HCT116 (cell line): ENCODE results near the gene ZNHIT1. TPM values are rescaled to one million over a fixed set of nuclear protein-coding genes. Genes with fewer than 3 reads are reported as not detected.
A peak's percentile ranks its signal among the peaks of the same experiment; 100 is the strongest.
"Not testable (repeated sequence)": the region's sequence is repeated elsewhere in the genome, so short reads cannot be mapped to it uniquely, and the experiment has no call there.

Source experiments
- ATAC-seq: fragments of 200-7000 bp; cut with Tn5 transposase; 2 replicates; pipeline ENCODE4 v1.9.1; 2020; ENCODE audit warnings: mild to moderate bottlenecking, moderate library complexity
- BruUV-seq: library from RNA; stranded (reverse); fragments of 400-500 nt; replicated peaks from 2 replicates; lab custom pipeline; 2021; lab: Mats Ljungman, UMichigan
- CTCF ChIA-PET: fragments of 300-600 bp; sonication (Branson Sonifier 250); formaldehyde crosslinking; loops from one replicate; lab custom pipeline; 2021; ENCODE audit warnings: antibody characterized with exemption; lab: Charles Lee
- POLR2A ChIA-PET: fragments of 300-600, 350-600 bp; sonication (Branson Sonifier 250); formaldehyde crosslinking; loops from one replicate; lab custom pipeline; 2021; ENCODE audit warnings: antibody characterized with exemption; lab: Charles Lee
- RAD21 ChIA-PET, 2 experiments: fragments of 300-600 bp; sonication (Branson Sonifier 250); formaldehyde crosslinking; loops; one replicate each; lab custom pipeline; 2023; ENCODE audit warnings: low total read pairs in 2 of 2; ENCODE audit not compliant: uncharacterized antibody in 2 of 2, unreplicated experiment in 2 of 2, low non-redundant PET in 1 of 2; lab: Charles Lee
- DNase-seq: peaks from one replicate; pipeline ENCODE4 v3.0.0-alpha.2; 2010; ENCODE audit warnings: low read depth, low spot score
- H2AFZ ChIP-seq: fragments of 200-600 bp; shearing (Covaris generic), sonication (generic); 2 replicates; pipeline ENCODE4 v1.6.1; 2017; ENCODE audit warnings: low read depth, mixed run types, mixed read lengths, antibody characterized with exemption, low read length; ENCODE audit not compliant: poor library complexity, severe bottlenecking
- H3K27ac ChIP-seq: 2 replicates; pipeline ENCODE4 v1.5.1; 2012; ENCODE audit warnings: low read depth, low read length
- H3K27me3 ChIP-seq: fragments of 200-600 bp; sonication (generic); 2 replicates; pipeline ENCODE4 v1.6.1; 2016; ENCODE audit warnings: mixed run types, low read length, mixed read lengths; ENCODE audit not compliant: insufficient read depth
- H3K36me3 ChIP-seq, 2 experiments: fragments of 200-500 bp in 1 of 2; fragments of 200-600 bp in 1 of 2; sonication (Bioruptor generic) in 1 of 2; sonication (generic) in 1 of 2; 2 replicates each; pipeline versions ENCODE4 v1.5.1 to v1.6.1; 2014 to 2016; ENCODE audit warnings: low read length in 2 of 2, inconsistent platforms in 1 of 2, mixed read lengths in 1 of 2, mixed run types in 1 of 2; ENCODE audit not compliant: insufficient read depth in 2 of 2, control insufficient read depth in 1 of 2
- H3K4me1 ChIP-seq, 2 experiments: fragments of 200-600 bp in 1 of 2; sonication (generic) in 1 of 2; 2 replicates each; pipeline versions ENCODE4 v1.5.1 to v1.6.1; 2012 to 2017; ENCODE audit warnings: low read length in 2 of 2, inconsistent platforms in 1 of 2, mild to moderate bottlenecking in 1 of 2, mixed read lengths in 1 of 2, mixed run types in 1 of 2, moderate library complexity in 1 of 2; ENCODE audit not compliant: insufficient read depth in 2 of 2, control insufficient read depth in 1 of 2
- H3K4me2 ChIP-seq: fragments of 200-600 bp; sonication (generic); 2 replicates; pipeline ENCODE4 v1.6.1; 2017; ENCODE audit warnings: mixed run types, low read length, mixed read lengths
- H3K4me3 ChIP-seq, 2 experiments: fragments of 200-600 bp in 1 of 2; sonication (generic) in 1 of 2; replicated peaks in 1 of 2; 2 replicates each; pipeline ENCODE4 v1.5.1; 2011 to 2016; ENCODE audit warnings: low read length in 2 of 2, control low read depth in 1 of 2, low read depth in 1 of 2, mild to moderate bottlenecking in 1 of 2, mixed read lengths in 1 of 2, mixed run types in 1 of 2
- H3K79me2 ChIP-seq: fragments of 200-600 bp; sonication (generic); 2 replicates; pipeline ENCODE4 v1.6.1; 2017; ENCODE audit warnings: mild to moderate bottlenecking, mixed run types, low read length, moderate library complexity, mixed read lengths; ENCODE audit not compliant: insufficient read depth
- H3K9ac ChIP-seq: fragments of 200-600 bp; sonication (generic); 2 replicates; pipeline ENCODE4 v1.6.1; 2016; ENCODE audit warnings: low read length, mixed read lengths
- H3K9me2 ChIP-seq: fragments of 200-600 bp; sonication (generic), shearing (Covaris generic); 2 replicates; pipeline ENCODE4 v1.6.1; 2017; ENCODE audit warnings: mixed run types, mild to moderate bottlenecking, moderate library complexity; ENCODE audit not compliant: insufficient read depth
- H3K9me3 ChIP-seq, 2 experiments: fragments of 200-500 bp in 1 of 2; fragments of 200-600 bp in 1 of 2; sonication (Bioruptor generic) in 1 of 2; sonication (generic) in 1 of 2; 2 replicates each; pipeline ENCODE4 v1.6.1; 2014 to 2017; ENCODE audit warnings: low read length in 2 of 2, mixed read lengths in 2 of 2, inconsistent platforms in 1 of 2, low read depth in 1 of 2, mild to moderate bottlenecking in 1 of 2, mixed run types in 1 of 2, moderate library complexity in 1 of 2; ENCODE audit not compliant: control insufficient read depth in 1 of 2, insufficient read depth in 1 of 2
- H4K20me1 ChIP-seq: fragments of 200-600 bp; sonication (generic), shearing (Covaris generic); 2 replicates; pipeline ENCODE4 v1.6.1; 2017; ENCODE audit warnings: mixed run types, mild to moderate bottlenecking, moderate library complexity; ENCODE audit not compliant: insufficient read depth
- CEBPB ChIP-seq: IDR thresholded peaks from 2 replicates; pipeline ENCODE4 v1.6.1; 2012; ENCODE audit warnings: low read depth
- ELF1 ChIP-seq: IDR thresholded peaks from 2 replicates; pipeline ENCODE4 v1.6.1; 2012; ENCODE audit warnings: low read depth, borderline replicate concordance
- EZH2phosphoT487 ChIP-seq: fragments of 200-600 bp; IDR thresholded peaks from 2 replicates; pipeline ENCODE4 v1.6.1; 2018; ENCODE audit warnings: antibody characterized with exemption, borderline replicate concordance
- JUND ChIP-seq: IDR thresholded peaks from 2 replicates; pipeline ENCODE4 v1.6.1; 2012
- POLR2A ChIP-seq: IDR thresholded peaks from 2 replicates; pipeline ENCODE4 v1.7.0; 2011; ENCODE audit warnings: borderline replicate concordance; ENCODE audit not compliant: insufficient read depth, insufficient read length; ENCODE audit errors: extremely low read depth
- POLR2AphosphoS5 ChIP-seq: IDR thresholded peaks from 2 replicates; pipeline ENCODE4 v1.6.1; 2011; ENCODE audit warnings: mild to moderate bottlenecking, low read depth, low read length, moderate library complexity
- SIN3A ChIP-seq: IDR thresholded peaks from 2 replicates; pipeline ENCODE4 v1.6.1; 2012; ENCODE audit warnings: low read depth
- SP1 ChIP-seq: IDR thresholded peaks from 2 replicates; pipeline ENCODE4 v1.6.1; 2012; ENCODE audit warnings: low read depth
- SRF ChIP-seq: IDR thresholded peaks from 2 replicates; pipeline ENCODE4 v1.6.1; 2012; ENCODE audit warnings: low read depth
- TCF7L2 ChIP-seq: IDR thresholded peaks from 2 replicates; pipeline ENCODE4 v1.7.0; 2011; ENCODE audit warnings: borderline replicate concordance, inconsistent platforms; ENCODE audit not compliant: insufficient read depth, insufficient read length; ENCODE audit errors: extremely low read depth
- YY1 ChIP-seq: IDR thresholded peaks from 2 replicates; pipeline ENCODE4 v1.6.1; 2011; ENCODE audit warnings: low read length, low read depth, moderate library complexity, mild to moderate bottlenecking; ENCODE audit not compliant: insufficient replicate concordance; ENCODE audit errors: extremely low read depth
- intact Hi-C: fragments of 100-400 bp; cut with micrococcal nuclease; formaldehyde crosslinking; loops from 2 replicates; pipeline ENCODE4 v1.10.0; 2022
- total RNA-seq: library from RNA; stranded (reverse); gene quantifications from one replicate; pipeline ENCODE4 v1.2.1, GENCODE V29; 2021; ENCODE audit not compliant: unreplicated experiment
- TF ChIP-seq, protein P1 (sequence below): IDR thresholded peaks from 2 replicates; pipeline ENCODE4 v1.6.1; 2011; ENCODE audit warnings: mild to moderate bottlenecking, low read length, moderate library complexity; ENCODE audit not compliant: insufficient replicate concordance; ENCODE audit errors: extremely low read depth
- TF ChIP-seq, protein P2 (sequence below): IDR thresholded peaks from 2 replicates; pipeline ENCODE4 v1.6.1; 2012

Gene ZNHIT1
- total RNA-seq, 1 experiment from 2014 or later = 69.4 TPM

DNA sequence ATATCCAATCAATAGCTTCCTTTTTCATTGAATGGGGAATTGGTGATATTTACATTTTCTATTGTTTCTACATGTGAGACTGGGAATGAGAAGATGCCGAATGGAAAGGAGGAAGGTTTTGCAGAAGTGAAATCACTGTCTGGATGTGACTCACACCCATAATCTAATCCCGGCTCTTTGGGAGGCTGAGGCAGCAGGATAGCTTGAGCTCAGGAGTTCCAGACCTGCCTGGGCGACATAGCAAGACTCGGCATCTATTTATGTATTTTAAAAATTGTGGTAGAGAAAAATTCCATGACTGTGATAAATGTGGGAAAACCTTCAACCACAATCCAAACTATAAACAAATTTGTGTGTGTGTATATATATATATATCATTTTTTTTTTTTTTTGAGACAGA is 37.8 kb downstream of the ZNHIT1 start (continued):
- TF ChIP-seq SRF = no peak
- no peak for TF ChIP-seq POLR2AphosphoS5
- no peak for TF ChIP-seq EZH2phosphoT487
- TF ChIP-seq, protein P1, sequence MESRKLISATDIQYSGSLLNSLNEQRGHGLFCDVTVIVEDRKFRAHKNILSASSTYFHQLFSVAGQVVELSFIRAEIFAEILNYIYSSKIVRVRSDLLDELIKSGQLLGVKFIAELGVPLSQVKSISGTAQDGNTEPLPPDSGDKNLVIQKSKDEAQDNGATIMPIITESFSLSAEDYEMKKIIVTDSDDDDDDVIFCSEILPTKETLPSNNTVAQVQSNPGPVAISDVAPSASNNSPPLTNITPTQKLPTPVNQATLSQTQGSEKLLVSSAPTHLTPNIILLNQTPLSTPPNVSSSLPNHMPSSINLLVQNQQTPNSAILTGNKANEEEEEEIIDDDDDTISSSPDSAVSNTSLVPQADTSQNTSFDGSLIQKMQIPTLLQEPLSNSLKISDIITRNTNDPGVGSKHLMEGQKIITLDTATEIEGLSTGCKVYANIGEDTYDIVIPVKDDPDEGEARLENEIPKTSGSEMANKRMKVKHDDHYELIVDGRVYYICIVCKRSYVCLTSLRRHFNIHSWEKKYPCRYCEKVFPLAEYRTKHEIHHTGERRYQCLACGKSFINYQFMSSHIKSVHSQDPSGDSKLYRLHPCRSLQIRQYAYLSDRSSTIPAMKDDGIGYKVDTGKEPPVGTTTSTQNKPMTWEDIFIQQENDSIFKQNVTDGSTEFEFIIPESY = no peak
- no peak for TF ChIP-seq JUND
- TF ChIP-seq SP1 = no peak

DNA sequence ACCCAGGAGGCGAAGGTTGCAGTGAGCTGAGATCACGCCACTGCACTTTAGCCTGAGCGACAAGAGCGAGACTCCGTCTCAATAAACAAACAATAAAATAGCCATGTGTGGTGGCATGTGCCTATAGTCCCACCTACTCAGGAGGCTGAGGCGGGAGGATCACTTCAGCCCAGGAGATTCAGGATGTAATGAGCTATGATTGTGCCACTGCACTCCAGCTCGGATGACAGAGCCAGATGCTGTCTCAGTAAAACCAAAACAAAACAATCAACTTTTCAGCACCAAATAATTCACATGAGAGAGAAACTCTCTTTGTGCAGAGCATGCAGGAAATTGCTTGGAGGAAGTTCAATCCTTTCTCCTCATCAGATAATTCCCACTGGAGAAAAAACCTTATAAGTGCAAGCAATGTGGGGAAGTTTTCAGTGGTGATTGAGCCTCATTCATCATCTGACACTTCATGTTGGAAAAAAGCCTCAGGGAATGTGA is 40.3 kb downstream of the ZNHIT1 start:
- ChIA-PET RAD21 (interaction anchor here in 1 of 2 experiments (0.6 kb wide), 1 partner anchor 62 kb away, joined by 6 read pairs; no protein-coding TSS in a partner anchor), POLR2A (no interaction called here), CTCF (no interaction called here)
- no peaks in the 10 kb centered on the region for H3K9me2 ChIP-seq
- intact Hi-C loops = no loop called here
- no peaks in the 10 kb centered on the region for H3K9me3 ChIP-seq
- ATAC-seq (no peak), DNase-seq (no peak)
- H3K36me3 ChIP-seq = no peaks in the 10 kb centered on the region
- no peaks in the 10 kb centered on the region for H3K27me3 ChIP-seq
- no peak overlapping the region for H2AFZ ChIP-seq
- H3K79me2 ChIP-seq = no peaks in the 10 kb centered on the region
- H3K9ac ChIP-seq = no peak overlapping the region
- no peak overlapping the region for H3K4me2 ChIP-seq
- H3K4me1 ChIP-seq = no peaks in the 10 kb centered on the region
- TF ChIP-seq ELF1 = no peak
- TF ChIP-seq SIN3A = no peak
- TF ChIP-seq POLR2A = no peak
- TF ChIP-seq YY1 = no peak
- no peak for TF ChIP-seq CEBPB
- TF ChIP-seq, protein P2, sequence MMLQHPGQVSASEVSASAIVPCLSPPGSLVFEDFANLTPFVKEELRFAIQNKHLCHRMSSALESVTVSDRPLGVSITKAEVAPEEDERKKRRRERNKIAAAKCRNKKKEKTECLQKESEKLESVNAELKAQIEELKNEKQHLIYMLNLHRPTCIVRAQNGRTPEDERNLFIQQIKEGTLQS = no peak
- no peak for TF ChIP-seq TCF7L2
- no peak for TF ChIP-seq SP1
- H4K20me1 ChIP-seq = no peaks in the 10 kb centered on the region
- BruUV-seq = no TSS peak
- no peak overlapping the region for H3K27ac ChIP-seq
- H3K4me3 ChIP-seq = no peak overlapping the region

DNA sequence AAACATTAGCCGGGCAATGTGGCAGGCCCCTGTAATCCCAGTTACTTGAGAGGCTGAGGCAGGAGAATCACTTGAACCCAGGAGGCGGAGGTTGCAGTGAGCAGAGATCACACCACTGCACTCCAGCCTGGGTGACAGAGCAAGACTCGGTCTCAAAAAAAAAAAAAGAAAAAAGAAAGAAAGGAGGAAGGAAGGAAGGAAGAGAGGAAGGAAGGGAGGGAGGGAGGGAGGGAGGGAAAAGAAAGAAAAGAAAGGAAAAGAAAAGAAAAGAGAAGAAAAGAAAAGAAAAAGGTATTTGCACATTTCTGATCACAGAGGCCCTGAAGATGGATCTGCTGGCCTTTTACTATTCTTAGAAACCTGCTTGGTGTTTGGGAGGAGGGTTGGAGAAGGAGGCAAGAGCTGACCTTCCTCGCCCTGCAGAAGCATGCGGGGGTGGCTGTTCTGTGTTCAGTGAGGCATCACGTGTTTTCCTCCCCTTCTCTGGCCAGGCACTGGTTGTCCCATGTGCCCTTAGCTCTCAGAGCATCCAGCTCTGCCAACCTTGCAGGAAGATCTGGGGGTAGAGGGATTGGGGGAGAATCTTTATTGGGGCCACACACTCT is 46.2 kb downstream of the ZNHIT1 start:
- H3K4me2 ChIP-seq, H3K4me1 ChIP-seq, BruUV-seq, H3K9ac ChIP-seq, H3K9me2 ChIP-seq, RAD21 ChIA-PET, ATAC-seq, H3K27me3 ChIP-seq, H3K27ac ChIP-seq, H3K36me3 ChIP-seq, H3K79me2 ChIP-seq, DNase-seq, intact Hi-C loops, POLR2A ChIA-PET, H3K4me3 ChIP-seq, H4K20me1 ChIP-seq, H3K9me3 ChIP-seq: not testable (repeated sequence)
- H2AFZ ChIP-seq = peak overlapping the region; percentile 61
- CTCF ChIA-PET = interaction anchor here (1.4 to 1.5 kb wide), 2 partner anchors 19 to 20 kb away, joined by 4 read pairs; no protein-coding TSS in a partner anchor
